Embryonic facial prominence (tissue), 1 donor: ENCODE results near the gene SRR.

Source experiments
- DNase-seq: peaks from one replicate; pipeline ENCODE4 v3.0.0-alpha.2; 2016; ENCODE audit errors: extremely low spot score

The SRR gene

DNA sequence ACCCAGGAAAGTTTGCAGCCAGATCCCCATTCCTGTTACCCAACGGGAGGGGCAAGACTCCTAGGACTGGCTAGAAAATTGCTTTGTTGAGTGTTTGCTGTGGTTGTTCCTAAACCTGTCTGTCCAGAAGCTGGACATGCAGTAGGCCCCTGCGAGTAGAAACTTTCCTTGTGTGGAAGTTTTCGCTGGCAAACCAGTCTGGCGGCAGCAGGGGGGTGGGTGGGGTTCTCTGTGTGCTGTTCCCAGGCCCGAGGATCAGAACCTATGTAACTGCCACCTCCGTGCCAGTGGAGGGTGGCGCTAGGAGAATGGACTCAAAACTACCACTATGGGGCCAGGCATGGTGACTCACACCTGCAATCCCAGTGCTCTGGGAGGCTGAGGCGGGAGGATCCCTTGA is 42.7 kb downstream of the SRR start:
- DNase-seq: no peak

- DNase-seq: no peak
Observed at GRCh38 chr17:2347805-2348685, 44.3 kb downstream of the SRR start.

DNA sequence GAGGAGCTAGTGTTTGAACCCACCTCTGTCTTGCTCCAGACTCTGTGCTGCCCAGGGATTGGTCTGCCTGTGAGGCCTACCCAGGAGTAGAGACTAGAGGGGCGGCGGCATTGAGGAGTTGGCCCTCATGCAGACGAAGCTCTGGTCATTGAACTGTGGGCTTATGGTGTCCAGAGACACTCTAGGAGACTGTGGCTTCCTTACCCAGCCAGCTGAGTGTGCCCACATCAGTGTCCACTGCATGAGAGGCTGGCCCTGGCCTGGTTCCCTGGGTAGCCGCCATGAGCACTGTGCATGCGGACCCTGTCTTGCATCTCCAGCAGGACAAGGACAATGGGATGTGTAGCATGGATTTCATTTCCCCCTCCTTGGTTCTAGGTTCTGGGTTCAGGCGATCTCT is 47.5 kb downstream of the SRR start:
- DNase-seq: no peak

DNA sequence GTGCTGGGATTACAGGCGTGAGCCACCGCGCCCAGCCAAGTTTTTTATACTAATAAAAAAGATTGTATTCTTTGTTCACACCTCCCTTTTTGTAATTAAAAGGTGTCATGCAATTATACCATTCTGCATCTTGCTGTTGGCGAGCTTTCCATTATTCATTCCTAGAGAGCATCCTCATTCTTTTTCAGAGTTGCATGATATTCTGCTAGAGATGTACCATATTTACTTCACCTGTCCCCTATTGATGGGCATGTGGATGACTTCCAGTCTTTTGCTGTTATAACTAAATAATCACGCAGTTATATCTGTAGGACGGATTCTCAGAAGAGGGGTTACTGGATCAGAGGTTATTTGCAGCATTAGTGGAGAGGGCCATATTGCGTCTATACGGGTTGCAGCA is 50.6 kb downstream of the SRR start:
- DNase-seq: no peak

GRCh38 chr17:2357237-2357636 is 53.5 kb downstream of the SRR start:
- DNase-seq: no peak

- DNase-seq: no peak
Observed at GRCh38 chr17:2357931-2358434, 54.2 kb downstream of the SRR start.

DNA sequence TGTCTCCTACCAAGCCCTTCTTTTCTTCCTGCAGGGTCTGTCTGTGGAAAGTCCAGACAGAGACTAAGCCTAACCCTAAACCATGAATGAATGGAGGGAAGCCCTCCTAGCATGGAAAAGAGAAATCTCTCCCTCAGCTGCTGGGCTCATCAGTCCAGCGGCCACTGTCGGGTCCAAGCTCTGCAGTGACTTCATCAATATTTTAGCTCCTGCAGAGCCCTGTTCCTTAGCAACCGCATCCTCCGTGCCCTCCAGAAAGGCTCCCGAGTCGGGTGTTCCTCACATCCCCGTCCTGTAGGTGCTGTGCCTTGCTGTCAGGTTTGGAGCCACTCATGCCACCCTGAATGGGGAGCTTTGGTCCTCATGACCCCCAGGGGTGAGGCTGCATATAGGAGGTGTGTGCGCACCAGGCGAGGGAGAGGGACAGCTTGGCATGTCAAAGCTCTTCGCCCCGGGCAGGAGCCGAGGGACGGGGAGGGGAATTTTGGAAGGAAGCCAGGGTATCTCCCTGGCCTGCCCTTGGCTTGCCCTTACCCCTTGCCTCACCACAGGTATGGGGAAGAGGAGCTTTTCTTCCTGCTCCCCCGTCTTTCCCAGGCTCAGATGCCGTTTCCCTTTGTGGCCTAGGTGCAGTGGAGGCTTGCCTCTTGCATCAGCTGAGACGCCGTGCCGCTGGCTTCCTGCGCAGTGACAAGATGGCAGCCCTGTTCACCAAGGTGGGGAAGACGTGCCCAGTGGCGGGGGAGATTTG is 57.4 kb downstream of the SRR start:
- DNase-seq: no peak

GRCh38 chr17:2362016-2362415 is 58.3 kb downstream of the SRR start:
- DNase-seq: no peak

DNA sequence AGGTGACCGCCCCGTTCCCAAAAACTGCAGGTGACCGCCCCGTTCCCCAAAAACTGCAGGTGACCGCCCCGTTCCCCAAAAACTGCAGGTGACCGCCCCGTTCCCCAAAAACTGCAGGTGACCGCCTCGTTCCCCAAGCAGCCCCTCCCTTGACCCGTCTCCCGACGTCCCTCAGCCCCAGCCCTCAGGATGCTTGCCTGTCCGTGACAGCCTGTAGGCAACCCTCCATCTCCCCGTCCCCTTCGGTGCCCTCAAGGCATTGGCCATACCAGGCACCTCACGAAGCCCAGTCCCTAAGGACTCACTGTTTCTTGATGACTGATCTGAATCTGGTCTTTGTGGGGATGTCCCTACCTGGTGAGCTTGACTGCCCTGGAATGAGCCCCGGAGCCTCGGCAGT is 58.7 kb downstream of the SRR start:
- no peak for DNase-seq

DNA sequence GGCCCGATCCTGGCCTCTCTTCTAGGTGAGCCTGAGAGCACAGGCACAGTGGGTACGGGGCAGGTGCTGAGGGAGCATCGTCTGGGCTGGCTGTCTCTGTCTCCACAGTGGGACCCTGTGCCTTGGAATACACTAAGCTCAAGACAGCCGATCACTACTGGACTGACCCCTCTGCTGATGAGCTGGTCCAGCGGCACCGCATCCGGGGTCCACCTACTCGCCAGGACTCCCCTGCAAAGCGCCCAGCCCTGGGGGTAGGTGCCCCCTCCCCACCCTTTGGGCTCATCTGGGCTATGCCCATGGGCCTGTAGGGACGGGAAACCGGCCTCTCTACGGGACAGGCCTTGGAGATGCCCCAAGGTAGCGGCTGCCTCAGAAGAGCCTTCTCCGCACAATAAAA is 59.1 kb downstream of the SRR start:
- no peak for DNase-seq

- no peak for DNase-seq
Observed at GRCh38 chr17:2363318-2363717, 59.6 kb downstream of the SRR start.

DNA sequence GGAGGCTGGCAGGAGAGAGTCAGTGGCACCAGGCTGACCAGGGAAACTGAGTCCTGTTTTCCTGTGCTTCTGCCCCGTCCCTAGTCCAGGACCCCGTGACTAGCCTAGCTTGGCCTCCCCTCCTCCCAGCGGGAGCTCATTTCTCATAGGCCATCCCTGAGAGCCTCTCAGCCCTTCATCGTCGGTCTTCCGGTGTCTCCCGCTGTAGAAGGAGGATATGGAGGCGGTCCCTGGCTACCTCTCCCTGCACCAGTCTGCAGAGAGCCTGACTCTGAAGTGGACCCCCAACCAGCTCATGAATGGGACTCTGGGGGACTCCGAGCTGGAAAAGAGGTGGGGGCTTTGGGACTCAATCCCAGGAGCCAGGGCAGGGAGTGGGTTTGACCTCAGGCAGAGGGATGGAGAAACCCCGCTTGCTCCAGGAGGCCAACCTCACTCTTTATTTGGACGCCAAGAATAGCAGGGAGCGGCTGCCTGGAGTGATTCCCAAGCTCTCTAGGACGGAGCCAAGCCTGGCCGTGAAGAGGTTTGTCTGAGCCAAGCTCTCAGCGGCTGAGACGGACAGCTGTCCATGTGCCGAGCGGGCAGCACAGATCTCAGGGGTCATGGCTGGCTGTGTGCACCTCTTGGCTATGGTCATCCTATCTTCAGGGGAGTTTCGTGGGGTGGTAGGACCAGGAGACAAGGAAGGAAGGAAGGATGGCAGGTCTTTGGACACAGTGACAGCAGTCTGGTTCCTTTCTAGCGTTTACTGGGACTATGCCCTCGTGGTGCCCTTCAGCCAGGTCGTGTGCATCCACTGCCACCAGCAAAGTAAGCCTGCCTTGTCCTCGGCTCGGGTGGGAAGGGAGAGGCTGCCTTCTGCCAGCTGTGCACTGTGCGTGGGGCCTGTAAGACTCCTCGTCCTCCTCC is 60.4 kb downstream of the SRR start:
- DNase-seq: no peak

GRCh38 chr17:2364763-2365116 is 61.0 kb downstream of the SRR start:
- DNase-seq: no peak

GRCh38 chr17:2365132-2365531 is 61.4 kb downstream of the SRR start:
- DNase-seq: no peak

- DNase-seq: no peak
Observed at GRCh38 chr17:2366747-2367494, 63.2 kb downstream of the SRR start.

DNA sequence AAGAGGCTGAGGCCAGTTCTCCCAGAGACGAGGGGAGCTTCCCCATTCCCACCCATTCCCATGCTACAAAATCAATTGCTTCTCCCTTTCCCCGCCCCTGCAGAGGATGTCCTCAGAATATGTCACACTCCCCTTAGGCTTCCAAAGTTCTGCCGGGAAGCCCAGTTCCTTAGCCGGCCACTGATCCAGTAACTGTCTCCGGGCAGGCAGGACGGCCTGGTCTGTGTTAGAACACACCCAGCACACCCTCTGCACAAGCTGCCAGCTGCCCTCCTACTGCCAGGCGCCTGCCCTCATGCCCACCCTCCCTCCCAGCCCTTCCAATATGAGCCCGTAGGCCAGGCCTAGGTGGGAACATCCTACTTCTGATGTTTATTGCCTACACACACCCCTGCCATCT is 64.6 kb downstream of the SRR start:
- no peak for DNase-seq

DNA sequence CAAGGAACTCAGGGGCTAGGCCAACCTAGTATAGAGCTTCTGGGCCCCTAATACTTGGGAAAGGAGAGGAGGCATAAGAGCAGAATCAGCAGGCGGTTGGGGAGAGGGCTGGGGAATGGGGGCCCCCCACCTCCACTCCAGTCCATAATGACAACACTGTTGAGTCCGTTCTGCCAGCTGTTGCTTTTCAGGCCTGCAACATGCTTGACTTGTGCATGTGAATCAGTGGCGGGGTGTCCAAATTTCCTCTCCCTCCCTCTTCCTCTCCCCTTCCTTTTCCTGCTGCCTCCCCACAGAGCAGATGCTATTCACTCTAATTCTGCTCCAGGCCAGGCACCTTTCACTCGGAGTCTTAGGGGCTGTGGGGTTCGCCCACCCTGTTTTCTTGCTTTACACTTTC is 65.3 kb downstream of the SRR start:
- no peak for DNase-seq

DNA sequence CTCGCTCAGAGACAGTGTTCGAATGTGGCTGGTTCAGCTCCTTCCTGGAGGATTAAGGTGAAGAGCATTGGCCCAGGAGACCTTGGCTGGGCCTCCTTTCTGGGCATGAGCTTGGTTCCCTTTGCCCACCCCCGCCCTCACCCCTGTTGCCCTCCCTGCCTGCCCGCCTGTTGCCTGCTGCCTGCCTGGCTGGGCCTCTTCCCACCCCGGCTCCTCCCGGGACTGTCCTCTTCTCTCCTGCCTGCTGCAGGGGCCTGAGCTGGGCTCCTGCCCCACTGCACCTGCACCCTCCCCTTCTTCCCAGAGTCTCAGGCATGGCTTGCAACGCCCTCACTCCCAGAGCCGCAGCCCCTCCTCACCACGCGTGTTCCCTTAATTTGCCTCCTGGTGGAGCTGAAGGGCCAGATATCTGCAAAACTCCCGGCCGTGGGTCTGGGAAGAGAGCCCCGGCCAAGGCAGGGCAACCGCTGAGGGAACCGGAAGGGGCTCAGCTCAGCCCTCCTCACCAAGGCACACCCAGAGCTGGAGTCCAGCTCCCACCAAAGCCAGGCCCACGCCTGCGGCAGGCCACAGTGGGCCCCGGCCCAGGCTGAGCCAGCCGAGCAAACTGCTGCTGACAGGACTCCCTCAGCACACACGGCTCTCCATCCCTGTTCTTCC is 65.9 kb downstream of the SRR start:
- no peak for DNase-seq

- no peak for DNase-seq
Observed at GRCh38 chr17:2370211-2370589, 66.5 kb downstream of the SRR start.

DNA sequence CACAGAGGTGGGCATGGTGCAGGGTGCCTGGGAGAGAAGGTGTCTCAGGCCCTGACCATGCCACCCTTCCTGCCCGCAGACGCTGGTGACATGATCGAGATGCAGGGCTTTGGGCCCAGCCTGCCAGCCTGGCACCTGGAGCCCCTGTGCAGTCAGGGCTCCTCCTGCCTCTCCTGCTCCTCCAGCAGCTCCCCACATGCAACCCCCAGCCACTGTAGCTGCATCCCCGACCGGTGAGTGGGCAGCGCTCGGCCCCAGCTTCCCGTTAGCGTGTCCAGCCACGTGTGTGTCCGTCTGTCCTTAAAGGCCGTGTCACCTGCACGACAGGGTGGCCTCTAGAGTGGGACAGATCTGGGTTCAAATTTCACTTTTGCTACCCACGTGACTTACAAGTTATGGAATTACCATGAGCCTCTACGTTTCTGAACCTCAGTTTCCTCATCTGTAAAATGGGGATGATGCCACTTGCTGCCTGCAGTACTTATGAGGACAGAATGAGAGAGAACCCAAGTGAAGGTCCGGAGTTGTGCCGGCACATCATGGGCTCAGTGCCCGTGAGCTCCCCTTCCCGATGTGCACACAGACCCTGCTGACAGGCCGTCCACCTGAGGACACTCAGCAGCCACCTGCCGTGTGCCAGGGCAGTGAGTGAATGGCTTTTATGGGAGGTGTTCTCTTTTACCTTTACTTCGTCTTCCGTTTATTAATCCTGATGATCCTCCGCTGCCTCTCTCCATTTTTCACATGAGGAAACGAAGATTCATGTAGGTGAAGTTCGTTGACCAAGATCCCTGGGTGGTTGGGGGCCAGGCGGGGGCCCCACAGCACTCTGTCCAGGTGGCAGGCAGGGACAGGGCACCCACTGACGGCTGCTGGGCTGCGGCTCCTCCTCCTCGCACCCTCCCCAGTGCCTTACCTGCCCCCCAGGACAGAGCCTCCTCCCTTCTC is 67.7 kb downstream of the SRR start:
- no peak for DNase-seq
